Astrocyte of the spinal cord (primary cell): Measurements from ENCODE around the gene RGS17.
A peak's percentile ranks its signal among the peaks of the same experiment; 100 is the strongest.

Source experiments
- DNase-seq: peaks from one replicate; pipeline ENCODE4 v3.0.0; 2011; ENCODE audit warnings: low read depth, low spot score
- H3K4me3 ChIP-seq: 2 replicates; pipeline ENCODE4 v1.5.1; 2011; ENCODE audit warnings: low read depth, mild to moderate bottlenecking, low read length, moderate library complexity
- in situ Hi-C: cut with HindIII; loops from 2 replicates; pipeline ENCODE4 v1.10.0; 2017; ENCODE audit warnings: low sequenced_read_pairs
- TF ChIP-seq, protein P1 (sequence below): IDR thresholded peaks from 2 replicates; pipeline ENCODE4 v1.5.1; 2012; ENCODE audit warnings: low read depth, mild to moderate bottlenecking, low read length, inconsistent platforms

Gene RGS17

DNA sequence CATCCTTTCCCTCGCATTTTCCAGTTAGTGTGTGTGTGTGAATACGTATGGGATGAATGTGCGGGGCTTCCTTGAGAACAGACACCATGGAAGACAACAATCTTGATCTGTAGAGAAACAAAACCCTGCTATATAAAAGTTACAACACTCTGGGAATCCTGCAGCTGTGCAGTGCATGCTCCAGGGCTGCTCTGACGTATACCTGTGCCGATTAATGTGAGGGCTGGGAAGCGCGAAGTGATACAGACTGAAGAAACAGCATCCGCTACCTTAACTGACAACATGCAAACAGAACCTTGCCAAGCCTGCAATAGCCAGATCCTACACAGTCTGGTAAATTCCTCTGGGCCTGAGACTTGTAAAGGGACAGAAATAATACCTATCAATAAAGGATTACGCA, 96.9 kb downstream of the RGS17 start:
- TF ChIP-seq, protein P1, sequence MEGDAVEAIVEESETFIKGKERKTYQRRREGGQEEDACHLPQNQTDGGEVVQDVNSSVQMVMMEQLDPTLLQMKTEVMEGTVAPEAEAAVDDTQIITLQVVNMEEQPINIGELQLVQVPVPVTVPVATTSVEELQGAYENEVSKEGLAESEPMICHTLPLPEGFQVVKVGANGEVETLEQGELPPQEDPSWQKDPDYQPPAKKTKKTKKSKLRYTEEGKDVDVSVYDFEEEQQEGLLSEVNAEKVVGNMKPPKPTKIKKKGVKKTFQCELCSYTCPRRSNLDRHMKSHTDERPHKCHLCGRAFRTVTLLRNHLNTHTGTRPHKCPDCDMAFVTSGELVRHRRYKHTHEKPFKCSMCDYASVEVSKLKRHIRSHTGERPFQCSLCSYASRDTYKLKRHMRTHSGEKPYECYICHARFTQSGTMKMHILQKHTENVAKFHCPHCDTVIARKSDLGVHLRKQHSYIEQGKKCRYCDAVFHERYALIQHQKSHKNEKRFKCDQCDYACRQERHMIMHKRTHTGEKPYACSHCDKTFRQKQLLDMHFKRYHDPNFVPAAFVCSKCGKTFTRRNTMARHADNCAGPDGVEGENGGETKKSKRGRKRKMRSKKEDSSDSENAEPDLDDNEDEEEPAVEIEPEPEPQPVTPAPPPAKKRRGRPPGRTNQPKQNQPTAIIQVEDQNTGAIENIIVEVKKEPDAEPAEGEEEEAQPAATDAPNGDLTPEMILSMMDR: no peak
- DNase-seq: no peak
- in situ Hi-C loops: no loop called here
- H3K4me3 ChIP-seq: no peak overlapping the region

DNA sequence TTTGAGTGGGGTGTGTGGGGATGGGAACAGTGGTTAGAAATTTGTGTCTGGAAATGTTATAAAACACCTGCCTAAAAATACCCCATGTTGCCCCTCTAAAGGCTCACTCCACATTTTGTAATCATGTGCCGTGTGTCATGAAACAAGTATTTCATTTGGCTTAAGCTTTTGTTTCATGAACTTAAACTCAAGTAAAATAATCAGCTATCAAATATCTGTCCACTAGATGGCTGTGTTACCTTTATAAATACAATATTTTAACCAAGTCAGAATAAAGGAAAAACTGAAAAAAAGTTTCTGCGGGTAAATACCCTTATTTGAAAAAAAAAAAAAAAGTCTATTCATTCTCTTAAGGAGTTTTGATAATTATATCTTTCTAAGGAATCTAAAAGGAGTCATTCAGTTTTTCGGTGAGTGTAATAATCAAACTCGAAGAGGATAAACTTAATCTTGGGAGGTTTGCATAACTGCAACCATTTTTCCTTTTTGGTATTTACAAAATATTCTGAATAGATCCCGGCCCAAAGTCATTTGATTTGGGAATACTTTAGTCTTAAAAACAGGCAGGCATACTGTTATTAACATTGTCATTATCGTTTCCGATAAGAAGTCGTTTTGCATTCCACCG, 98.7 kb downstream of the RGS17 start:
- no peak overlapping the region for H3K4me3 ChIP-seq
- in situ Hi-C loops: no loop called here
- peak; percentile 85 for DNase-seq
- TF ChIP-seq, protein P1: peak; percentile 35

DNA sequence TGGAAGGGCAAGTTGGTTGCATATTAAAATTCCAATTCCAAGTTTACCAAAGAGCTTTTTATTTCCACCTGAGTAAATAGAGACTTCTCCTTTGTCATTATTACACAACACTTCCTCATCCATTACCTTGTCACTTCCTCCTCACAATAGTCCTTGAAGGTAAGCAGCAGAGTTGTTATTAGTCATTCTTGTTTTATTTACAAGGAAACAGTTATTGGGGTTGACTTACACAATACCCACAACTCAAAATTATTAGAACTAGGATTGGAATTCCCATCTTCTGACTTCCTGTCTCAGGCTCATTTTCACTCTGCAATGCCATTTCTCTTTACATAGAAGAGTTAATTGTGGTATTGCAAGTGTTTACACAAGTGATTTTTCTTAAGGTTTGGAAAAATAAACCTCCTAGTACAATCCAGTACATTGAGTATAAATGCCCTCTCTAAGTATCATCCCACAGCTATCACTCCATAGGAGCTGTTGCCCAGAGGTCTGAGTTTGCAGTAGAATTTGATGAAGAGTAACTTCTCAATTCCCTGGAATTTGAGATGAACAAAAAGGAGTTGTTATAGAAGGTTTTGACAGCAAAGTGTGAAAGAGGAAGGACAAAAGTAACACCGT, 99.6 kb downstream of the RGS17 start:
- TF ChIP-seq, protein P1: no peak
- H3K4me3 ChIP-seq: no peak overlapping the region
- in situ Hi-C loops: no loop called here
- peak; percentile 17 for DNase-seq

DNA sequence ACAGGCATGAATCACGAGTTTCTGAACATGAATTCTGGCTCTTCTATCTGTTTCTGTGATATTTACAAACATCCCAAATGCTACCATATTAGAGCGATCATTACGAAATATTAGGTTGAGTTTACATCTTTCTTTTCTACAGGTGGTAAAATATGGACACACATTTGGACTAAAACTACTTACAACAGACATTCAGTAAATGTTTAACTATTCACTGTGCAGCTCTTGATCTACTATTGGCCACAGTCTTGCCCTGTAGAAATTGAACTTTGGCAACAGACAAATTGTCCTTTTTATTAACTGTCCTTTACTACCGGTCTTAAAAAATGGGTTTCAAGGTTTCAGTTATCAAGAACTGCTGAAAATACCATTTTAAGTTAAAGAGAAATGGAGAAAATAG, 102.1 kb downstream of the RGS17 start:
- TF ChIP-seq, protein P1: no peak
- H3K4me3 ChIP-seq: no peak overlapping the region
- no peak for DNase-seq
- in situ Hi-C loops: no loop called here

DNA sequence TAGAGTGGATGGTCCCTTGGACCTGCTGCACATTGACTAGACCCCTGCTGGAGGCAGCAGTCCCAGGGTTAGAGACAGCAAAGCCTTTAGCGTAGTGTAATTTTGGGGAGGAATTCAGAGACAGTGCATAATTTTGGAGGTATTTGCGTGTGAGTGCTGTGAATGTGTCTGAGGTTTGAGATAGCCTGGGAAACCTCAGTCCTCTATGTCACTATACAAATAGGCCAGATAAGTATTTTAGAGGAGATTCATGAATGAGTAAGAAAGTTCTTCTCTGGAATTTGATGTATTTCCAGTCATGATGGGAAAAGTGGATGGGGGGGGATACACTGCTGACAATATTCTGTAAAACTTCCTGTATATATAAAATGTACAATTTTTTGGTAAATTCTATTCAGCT, 102.8 kb downstream of the RGS17 start:
- TF ChIP-seq, protein P1: no peak
- no peak overlapping the region for H3K4me3 ChIP-seq
- DNase-seq: no peak
- in situ Hi-C loops: no loop called here

DNA sequence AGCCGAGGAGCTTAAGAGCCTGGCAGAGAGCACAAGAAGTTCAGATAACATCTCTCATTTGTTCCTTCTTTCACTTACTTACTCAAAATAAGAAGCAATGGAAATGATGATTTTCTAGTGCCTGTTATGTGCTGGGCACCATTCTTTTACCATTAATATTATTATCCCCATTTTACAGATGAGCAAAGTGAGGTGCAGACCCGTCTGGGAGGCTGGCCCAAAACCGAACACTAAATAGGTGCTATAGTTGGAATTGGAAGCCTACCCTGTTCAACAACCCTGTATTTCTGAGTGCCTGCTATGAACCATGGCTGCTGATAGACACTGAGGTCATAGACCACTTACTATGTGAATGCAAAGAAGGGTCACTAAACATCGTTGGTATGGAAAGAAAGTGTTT, 103.6 kb downstream of the RGS17 start:
- no peak for DNase-seq
- in situ Hi-C loops: no loop called here
- TF ChIP-seq, protein P1: no peak
- no peak overlapping the region for H3K4me3 ChIP-seq
